DOHH2 (cell line): ENCODE results near the gene APOBEC2.

Experiments used
- H3F3A ChIP-seq: fragments of 200-600 bp; sonication (generic), shearing (Covaris generic); 2 replicates; pipeline ENCODE4 v1.6.0; 2016; ENCODE audit warnings: antibody characterized with exemption, mild to moderate bottlenecking; ENCODE audit not compliant: control insufficient read depth, insufficient read depth
- H3K27ac ChIP-seq: fragments of 200-600 bp; sonication (generic); 2 replicates; pipeline ENCODE4 v1.5.1; 2014; ENCODE audit warnings: low read depth, mild to moderate bottlenecking, low read length, moderate library complexity
- H3K27me3 ChIP-seq: fragments of 200-600 bp; sonication (generic); 2 replicates; pipeline ENCODE4 v1.6.1; 2014; ENCODE audit warnings: mild to moderate bottlenecking, low read length, mixed read lengths; ENCODE audit not compliant: control insufficient read depth
- H3K36me3 ChIP-seq: fragments of 200-600 bp; sonication (generic); 2 replicates; pipeline ENCODE4 v1.6.1; 2014; ENCODE audit warnings: mild to moderate bottlenecking, low read length, moderate library complexity, mixed read lengths; ENCODE audit not compliant: control insufficient read depth
- H3K4me1 ChIP-seq: fragments of 200-600 bp; sonication (generic); 2 replicates; pipeline ENCODE4 v1.6.1; 2014; ENCODE audit warnings: mild to moderate bottlenecking, low read length, mixed read lengths; ENCODE audit not compliant: control insufficient read depth
- H3K4me2 ChIP-seq: fragments of 200-600 bp; sonication (generic); 2 replicates; pipeline ENCODE4 v1.6.0; 2014; ENCODE audit warnings: mild to moderate bottlenecking, low read length, moderate library complexity
- H3K4me3 ChIP-seq: fragments of 200-600 bp; sonication (generic); 2 replicates; pipeline ENCODE4 v1.5.1; 2014; ENCODE audit warnings: mild to moderate bottlenecking, low read length, mixed read lengths
- H3K79me2 ChIP-seq: fragments of 200-600 bp; sonication (generic); 2 replicates; pipeline ENCODE4 v1.6.1; 2014; ENCODE audit warnings: mild to moderate bottlenecking, low read length, mixed read lengths; ENCODE audit not compliant: control insufficient read depth
- H3K9me2 ChIP-seq: fragments of 200-600 bp; sonication (generic); replicated peaks from 2 replicates; pipeline ENCODE4 v1.6.1; 2014; ENCODE audit warnings: mild to moderate bottlenecking, low read length, mixed read lengths; ENCODE audit not compliant: control insufficient read depth
- H3K9me3 ChIP-seq: fragments of 200-600 bp; sonication (generic); 2 replicates; pipeline ENCODE4 v1.6.1; 2014; ENCODE audit warnings: antibody characterized with exemption, low read length, mixed read lengths; ENCODE audit not compliant: control insufficient read depth, insufficient read depth
- H4K20me1 ChIP-seq: fragments of 200-600 bp; sonication (generic); 2 replicates; pipeline ENCODE4 v1.6.0; 2014; ENCODE audit warnings: low read depth, mild to moderate bottlenecking, antibody characterized with exemption, low read length, moderate library complexity; ENCODE audit not compliant: control insufficient read depth, insufficient read depth
- CTCF ChIP-seq: fragments of 200-600 bp; sonication (generic); IDR thresholded peaks from one replicate; pipeline ENCODE4 v1.5.1; 2014; ENCODE audit warnings: antibody characterized with exemption, mild to moderate bottlenecking, low read depth, low read length; ENCODE audit not compliant: poor library complexity, severe bottlenecking
- EZH2phosphoT487 ChIP-seq: fragments of 200-600 bp; sonication (generic); IDR thresholded peaks from 2 replicates; pipeline ENCODE4 v1.6.1; 2017; ENCODE audit warnings: borderline replicate concordance, mild to moderate bottlenecking, antibody characterized with exemption, low read length, moderate library complexity, mixed read lengths

The APOBEC2 gene

GRCh38 chr6:41097467-41098090, 44.6 kb downstream of the APOBEC2 start:
- Histone ChIP-seq H3K9me2 (no peaks in the 10 kb centered on the region), H3K27ac (no peak overlapping the region), H4K20me1 (no peaks in the 10 kb centered on the region), H3F3A (no peaks in the 10 kb centered on the region), H3K27me3 (no peaks in the 10 kb centered on the region), H3K9me3 (no peaks in the 10 kb centered on the region), H3K36me3 (peaks cover 82% of the 10 kb centered on the region), H3K79me2 (0 out of 2 replicates have a peak, but pooled peaks cover 2% of the 10 kb centered on the region), H3K4me2 (no peak overlapping the region), H3K4me3 (no peak overlapping the region), H3K4me1 (no peaks in the 10 kb centered on the region)
- TF ChIP-seq EZH2phosphoT487, result no peak
- TF ChIP-seq CTCF, result no peak

- no peaks in the 10 kb centered on the region for H3K9me2 ChIP-seq
- H3K9me3 ChIP-seq, result no peaks in the 10 kb centered on the region
- H3F3A ChIP-seq, result peaks cover 2% of the 10 kb centered on the region; the same call in 1 of the 2 replicates
- H4K20me1 ChIP-seq, result no peaks in the 10 kb centered on the region
- no peak for TF ChIP-seq CTCF
- TF ChIP-seq EZH2phosphoT487, result no peak
- H3K4me2 ChIP-seq, result no peak overlapping the region
- H3K4me1 ChIP-seq, result no peaks in the 10 kb centered on the region
- 0 out of 2 replicates have a peak, but pooled peaks cover 2% of the 10 kb centered on the region for H3K79me2 ChIP-seq
- H3K27ac ChIP-seq, result no peak overlapping the region
- no peak overlapping the region for H3K4me3 ChIP-seq
- H3K27me3 ChIP-seq, result no peaks in the 10 kb centered on the region
- H3K36me3 ChIP-seq, result peaks cover 74% of the 10 kb centered on the region
These were observed 45.4 kb downstream of the APOBEC2 start for GRCh38 chr6:41098366-41098765.

GRCh38 chr6:41100871-41101287, 47.9 kb downstream of the APOBEC2 start:
- no peak overlapping the region for H3K27ac ChIP-seq
- no peaks in the 10 kb centered on the region for H3K4me1 ChIP-seq
- H3K9me2 ChIP-seq, result no peaks in the 10 kb centered on the region
- peaks cover 49% of the 10 kb centered on the region for H3K36me3 ChIP-seq
- H3K79me2 ChIP-seq, result 0 out of 2 replicates have a peak, but pooled peaks cover 2% of the 10 kb centered on the region
- no peak overlapping the region for H3K4me3 ChIP-seq
- no peaks in the 10 kb centered on the region for H4K20me1 ChIP-seq
- no peaks in the 10 kb centered on the region for H3K27me3 ChIP-seq
- H3K9me3 ChIP-seq, result no peaks in the 10 kb centered on the region
- H3K4me2 ChIP-seq, result no peak overlapping the region
- TF ChIP-seq EZH2phosphoT487 (no peak), CTCF (no peak)
- peaks cover 2% of the 10 kb centered on the region; the same call in 1 of the 2 replicates for H3F3A ChIP-seq
